ENCODE data around the gene BCL2L15. TPM values are rescaled to one million over a fixed set of nuclear protein-coding genes. Genes with fewer than 3 reads are reported as not detected.

Gene BCL2L15
- total and polyA plus RNA-seq, 10 of the 15 experiments (the other 5 are each of a cell fraction or from before 2014, with no cell fraction given): 0.42 to 1.2 (median 0.59) TPM

GRCh38 chr1:113904674-113905434 is 17.5 kb upstream of the BCL2L15 start, which contains the start of the genes AP4B1 and DCLRE1B (continued):
- TF ChIP-seq SKIL (IDR thresholded peaks at IDR 0.05; ENCODE audit: low read depth, poor library complexity, severe bottlenecking): peak; percentile 80
- peak; percentile 97 for TF ChIP-seq IKZF2 (IDR thresholded peaks at IDR 0.05)
- TF ChIP-seq SMC3 (IDR thresholded peaks at IDR 0.05; ENCODE audit: borderline replicate concordance, low read length): peak; percentile 95
- TF ChIP-seq, protein P1, sequence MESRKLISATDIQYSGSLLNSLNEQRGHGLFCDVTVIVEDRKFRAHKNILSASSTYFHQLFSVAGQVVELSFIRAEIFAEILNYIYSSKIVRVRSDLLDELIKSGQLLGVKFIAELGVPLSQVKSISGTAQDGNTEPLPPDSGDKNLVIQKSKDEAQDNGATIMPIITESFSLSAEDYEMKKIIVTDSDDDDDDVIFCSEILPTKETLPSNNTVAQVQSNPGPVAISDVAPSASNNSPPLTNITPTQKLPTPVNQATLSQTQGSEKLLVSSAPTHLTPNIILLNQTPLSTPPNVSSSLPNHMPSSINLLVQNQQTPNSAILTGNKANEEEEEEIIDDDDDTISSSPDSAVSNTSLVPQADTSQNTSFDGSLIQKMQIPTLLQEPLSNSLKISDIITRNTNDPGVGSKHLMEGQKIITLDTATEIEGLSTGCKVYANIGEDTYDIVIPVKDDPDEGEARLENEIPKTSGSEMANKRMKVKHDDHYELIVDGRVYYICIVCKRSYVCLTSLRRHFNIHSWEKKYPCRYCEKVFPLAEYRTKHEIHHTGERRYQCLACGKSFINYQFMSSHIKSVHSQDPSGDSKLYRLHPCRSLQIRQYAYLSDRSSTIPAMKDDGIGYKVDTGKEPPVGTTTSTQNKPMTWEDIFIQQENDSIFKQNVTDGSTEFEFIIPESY (IDR thresholded peaks at IDR 0.05): no peak
- no peak for TF ChIP-seq NFXL1 (IDR thresholded peaks at IDR 0.05; ENCODE audit: borderline replicate concordance)
- TF ChIP-seq ZNF217 (IDR thresholded peaks at IDR 0.05): no peak
- TF ChIP-seq NFIC (IDR thresholded peaks at IDR 0.05; ENCODE audit: low read depth, low read length): no peak
- peak; percentile 93 for TF ChIP-seq RAD21 (IDR thresholded peaks at IDR 0.05; ENCODE audit: insufficient read depth, low read depth, low read length)
- TF ChIP-seq YY1 (IDR thresholded peaks at IDR 0.05; ENCODE audit: low read depth, low read length): peak; percentile 94
- TF ChIP-seq SMARCA5 (IDR thresholded peaks at IDR 0.05): peak; percentile 88
- peak; percentile 48; the same call in 1 of the 2 replicates for TF ChIP-seq MTA2 (IDR thresholded peaks at IDR 0.05; ENCODE audit: low read depth)
- no peak; the same call in 1 of the 2 replicates for TF ChIP-seq MTA3 (IDR thresholded peaks at IDR 0.05; ENCODE audit: borderline replicate concordance, low read length)
- TF ChIP-seq E2F8 (IDR thresholded peaks at IDR 0.05; ENCODE audit: low read depth, partially characterized antibody): peak; percentile 74
- 0 out of 2 replicates have a peak, but pooled peaks have one; percentile 1 for TF ChIP-seq JUND (IDR thresholded peaks at IDR 0.05; ENCODE audit: low read depth, low read length)
- TF ChIP-seq RCOR1 (conservative IDR thresholded peaks at IDR 0.05; ENCODE audit: low read depth, low read length): 0 out of 2 replicates have a peak, but pooled peaks have one; percentile 68
- no peak for TF ChIP-seq BMI1 (IDR thresholded peaks at IDR 0.05; ENCODE audit: borderline replicate concordance)
- TF ChIP-seq, protein P2, sequence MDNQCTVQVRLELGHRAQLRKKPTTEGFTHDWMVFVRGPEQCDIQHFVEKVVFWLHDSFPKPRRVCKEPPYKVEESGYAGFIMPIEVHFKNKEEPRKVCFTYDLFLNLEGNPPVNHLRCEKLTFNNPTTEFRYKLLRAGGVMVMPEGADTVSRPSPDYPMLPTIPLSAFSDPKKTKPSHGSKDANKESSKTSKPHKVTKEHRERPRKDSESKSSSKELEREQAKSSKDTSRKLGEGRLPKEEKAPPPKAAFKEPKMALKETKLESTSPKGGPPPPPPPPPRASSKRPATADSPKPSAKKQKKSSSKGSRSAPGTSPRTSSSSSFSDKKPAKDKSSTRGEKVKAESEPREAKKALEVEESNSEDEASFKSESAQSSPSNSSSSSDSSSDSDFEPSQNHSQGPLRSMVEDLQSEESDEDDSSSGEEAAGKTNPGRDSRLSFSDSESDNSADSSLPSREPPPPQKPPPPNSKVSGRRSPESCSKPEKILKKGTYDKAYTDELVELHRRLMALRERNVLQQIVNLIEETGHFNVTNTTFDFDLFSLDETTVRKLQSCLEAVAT (IDR thresholded peaks at IDR 0.05): peak; percentile 100

Measured in GM12878 (cell line).